Fibroblast of skin of right biceps (primary cell): ENCODE measurements around the gene DOC2A.
"Not testable (repeated sequence)": the region's sequence is repeated elsewhere in the genome, so short reads cannot be mapped to it uniquely, and the experiment has no call there.

Source experiments
- DNase-seq: peaks from one replicate; pipeline ENCODE4 v3.0.0-alpha.2; 2013

DOC2A gene

GRCh38 chr16:29963021-29963743 lies 47.6 kb downstream of the DOC2A start:
- no peak for DNase-seq

- DNase-seq = peak; percentile 9
Measured at GRCh38 chr16:29962344-29962994, 48.4 kb downstream of the DOC2A start.

- DNase-seq = peak; percentile 90
Measured at GRCh38 chr16:29961479-29962343, 49.1 kb downstream of the DOC2A start, which contains the start of gene TMEM219. Gene TMEM219 (plus strand): TSS chr16:29962079. CDS start chr16:29963144, 1,065 bp downstream.

- no peak for DNase-seq
Measured at GRCh38 chr16:29961127-29961478, 49.7 kb downstream of the DOC2A start.

GRCh38 chr16:29959821-29960220 lies 51.0 kb downstream of the DOC2A start:
- not testable (repeated sequence) for DNase-seq

GRCh38 chr16:29959293-29959692 lies 51.5 kb downstream of the DOC2A start:
- DNase-seq = no peak

- no peak for DNase-seq
Measured at GRCh38 chr16:29958756-29959155, 52.1 kb downstream of the DOC2A start.
